Astrocyte (in vitro differentiated cells and primary cell): ENCODE data around the gene CCDC141. TPM values are rescaled to one million over a fixed set of nuclear protein-coding genes. Genes with fewer than 3 reads are reported as not detected.

Experiments used
- DNase-seq: peaks from one replicate; pipeline ENCODE4 v3.0.0-alpha.2; 2010; ENCODE audit warnings: low read depth
- FAIRE-seq: peaks from 2 replicates; lab custom pipeline; 2011; peaks lifted over from hg19 to GRCh38; lab: Jason Lieb, UNC
- H2AFZ ChIP-seq: 2 replicates; pipeline ENCODE4 v1.6.0; 2012; ENCODE audit warnings: low read depth, low read length, inconsistent platforms
- H3K27ac ChIP-seq: 2 replicates; pipeline ENCODE4 v1.5.1; 2011; ENCODE audit warnings: low read depth, low read length, inconsistent platforms
- H3K27me3 ChIP-seq: 2 replicates; pipeline ENCODE4 v1.6.0; 2011; ENCODE audit warnings: low read length, inconsistent platforms; ENCODE audit not compliant: insufficient read depth
- H3K36me3 ChIP-seq: 2 replicates; pipeline ENCODE4 v1.5.1; 2011; ENCODE audit warnings: low read length, inconsistent platforms; ENCODE audit not compliant: insufficient read depth
- H3K4me1 ChIP-seq: 2 replicates; pipeline ENCODE4 v1.5.1; 2011; ENCODE audit warnings: low read length, inconsistent platforms; ENCODE audit not compliant: insufficient read depth
- H3K4me2 ChIP-seq: 2 replicates; pipeline ENCODE4 v1.6.0; 2012; ENCODE audit warnings: low read length, inconsistent platforms
- H3K4me3 ChIP-seq: 2 replicates; pipeline ENCODE4 v1.5.1; 2011; ENCODE audit warnings: low read depth, mild to moderate bottlenecking, low read length, inconsistent platforms; ENCODE audit not compliant: insufficient read depth
- H3K79me2 ChIP-seq: 2 replicates; pipeline ENCODE4 v1.6.0; 2012; ENCODE audit warnings: mild to moderate bottlenecking, low read length, inconsistent platforms; ENCODE audit not compliant: insufficient read depth
- H3K9ac ChIP-seq: 2 replicates; pipeline ENCODE4 v1.6.0; 2012; ENCODE audit warnings: mild to moderate bottlenecking, low read length, inconsistent platforms
- H3K9me3 ChIP-seq: 2 replicates; pipeline ENCODE4 v1.5.1; 2012; ENCODE audit warnings: low read depth, mild to moderate bottlenecking, low read length, inconsistent platforms; ENCODE audit not compliant: insufficient read depth
- H4K20me1 ChIP-seq: 2 replicates; pipeline ENCODE4 v1.6.0; 2012; ENCODE audit warnings: low read length, inconsistent platforms; ENCODE audit not compliant: insufficient read depth
- H3K27ac Mint-ChIP-seq: one replicate; pipeline ENCODE4 v1.8.0; 2021; ENCODE audit warnings: mild to moderate bottlenecking, mixed read lengths; ENCODE audit not compliant: unreplicated experiment
- H3K27me3 Mint-ChIP-seq: one replicate; pipeline ENCODE4 v1.8.0; 2021; ENCODE audit warnings: low read depth, mixed read lengths; ENCODE audit not compliant: unreplicated experiment
- H3K36me3 Mint-ChIP-seq: one replicate; pipeline ENCODE4 v1.8.0; 2021; ENCODE audit warnings: low read depth, mixed read lengths; ENCODE audit not compliant: unreplicated experiment
- H3K4me1 Mint-ChIP-seq: one replicate; pipeline ENCODE4 v1.8.0; 2021; ENCODE audit warnings: low read depth, mixed read lengths; ENCODE audit not compliant: unreplicated experiment
- H3K4me3 Mint-ChIP-seq: one replicate; pipeline ENCODE4 v1.8.0; 2021; ENCODE audit warnings: mild to moderate bottlenecking, moderate library complexity, mixed read lengths; ENCODE audit not compliant: unreplicated experiment
- H3K9me3 Mint-ChIP-seq: one replicate; pipeline ENCODE4 v1.8.0; 2021; ENCODE audit warnings: mild to moderate bottlenecking, mixed read lengths; ENCODE audit not compliant: unreplicated experiment
- EZH2 ChIP-seq: IDR thresholded peaks from 2 replicates; pipeline ENCODE4 v1.6.1; 2012; ENCODE audit warnings: mild to moderate bottlenecking, low read length, inconsistent platforms; ENCODE audit not compliant: insufficient read depth
- total RNA-seq: library from RNA; stranded (reverse); gene quantifications from 2 replicates; pipeline ENCODE4 v1.2.1, GENCODE V29; 2021
- TF ChIP-seq, protein P1 (sequence below): IDR thresholded peaks from 2 replicates; pipeline ENCODE4 v1.5.1; 2011; ENCODE audit warnings: low read depth, mild to moderate bottlenecking, inconsistent platforms, low read length, moderate library complexity; ENCODE audit not compliant: insufficient read depth

CCDC141 gene
- total RNA-seq, 1 donor from 2014 or later: 0.18 TPM

DNA sequence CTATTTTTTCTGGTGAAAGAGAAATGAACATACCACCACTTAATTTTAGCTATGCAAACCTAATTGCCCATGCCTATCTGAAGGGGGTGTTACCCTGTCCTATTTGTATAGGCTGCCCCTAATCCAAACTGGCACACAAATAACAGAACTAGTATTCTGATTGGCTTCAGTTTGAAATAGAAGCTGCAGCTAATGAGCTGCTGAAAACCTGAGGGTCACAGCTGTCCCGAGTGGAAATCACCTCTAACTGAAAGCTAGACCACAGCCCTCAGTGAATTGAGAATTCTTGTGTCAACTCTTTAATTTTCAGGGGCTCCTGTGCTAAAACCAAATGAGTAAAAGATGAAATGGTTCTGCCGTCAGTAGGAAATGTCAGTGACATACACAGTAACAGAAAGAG is 28.7 kb downstream of the CCDC141 start:
- Histone ChIP-seq H3K9ac (no peak overlapping the region), H3K79me2 (no peaks in the 10 kb centered on the region), H3K4me1 (no peaks in the 10 kb centered on the region), H3K27ac (no peak overlapping the region), H4K20me1 (no peaks in the 10 kb centered on the region), H3K4me3 (no peak overlapping the region), H3K27me3 (no peaks in the 10 kb centered on the region), H3K9me3 (no peaks in the 10 kb centered on the region), H3K4me2 (no peak overlapping the region), H3K36me3 (no peaks in the 10 kb centered on the region), H2AFZ (no peak overlapping the region)
- TF ChIP-seq, protein P1, sequence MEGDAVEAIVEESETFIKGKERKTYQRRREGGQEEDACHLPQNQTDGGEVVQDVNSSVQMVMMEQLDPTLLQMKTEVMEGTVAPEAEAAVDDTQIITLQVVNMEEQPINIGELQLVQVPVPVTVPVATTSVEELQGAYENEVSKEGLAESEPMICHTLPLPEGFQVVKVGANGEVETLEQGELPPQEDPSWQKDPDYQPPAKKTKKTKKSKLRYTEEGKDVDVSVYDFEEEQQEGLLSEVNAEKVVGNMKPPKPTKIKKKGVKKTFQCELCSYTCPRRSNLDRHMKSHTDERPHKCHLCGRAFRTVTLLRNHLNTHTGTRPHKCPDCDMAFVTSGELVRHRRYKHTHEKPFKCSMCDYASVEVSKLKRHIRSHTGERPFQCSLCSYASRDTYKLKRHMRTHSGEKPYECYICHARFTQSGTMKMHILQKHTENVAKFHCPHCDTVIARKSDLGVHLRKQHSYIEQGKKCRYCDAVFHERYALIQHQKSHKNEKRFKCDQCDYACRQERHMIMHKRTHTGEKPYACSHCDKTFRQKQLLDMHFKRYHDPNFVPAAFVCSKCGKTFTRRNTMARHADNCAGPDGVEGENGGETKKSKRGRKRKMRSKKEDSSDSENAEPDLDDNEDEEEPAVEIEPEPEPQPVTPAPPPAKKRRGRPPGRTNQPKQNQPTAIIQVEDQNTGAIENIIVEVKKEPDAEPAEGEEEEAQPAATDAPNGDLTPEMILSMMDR: no peak
- TF ChIP-seq EZH2: no peak
- Mint-ChIP-seq H3K9me3 (peaks cover 3% of the 10 kb centered on the region), H3K27ac (no peak overlapping the region), H3K36me3 (no peaks in the 10 kb centered on the region), H3K27me3 (no peaks in the 10 kb centered on the region), H3K4me3 (no peak overlapping the region), H3K4me1 (no peaks in the 10 kb centered on the region)
- DNase-seq: no peak
- FAIRE-seq: no peak

DNA sequence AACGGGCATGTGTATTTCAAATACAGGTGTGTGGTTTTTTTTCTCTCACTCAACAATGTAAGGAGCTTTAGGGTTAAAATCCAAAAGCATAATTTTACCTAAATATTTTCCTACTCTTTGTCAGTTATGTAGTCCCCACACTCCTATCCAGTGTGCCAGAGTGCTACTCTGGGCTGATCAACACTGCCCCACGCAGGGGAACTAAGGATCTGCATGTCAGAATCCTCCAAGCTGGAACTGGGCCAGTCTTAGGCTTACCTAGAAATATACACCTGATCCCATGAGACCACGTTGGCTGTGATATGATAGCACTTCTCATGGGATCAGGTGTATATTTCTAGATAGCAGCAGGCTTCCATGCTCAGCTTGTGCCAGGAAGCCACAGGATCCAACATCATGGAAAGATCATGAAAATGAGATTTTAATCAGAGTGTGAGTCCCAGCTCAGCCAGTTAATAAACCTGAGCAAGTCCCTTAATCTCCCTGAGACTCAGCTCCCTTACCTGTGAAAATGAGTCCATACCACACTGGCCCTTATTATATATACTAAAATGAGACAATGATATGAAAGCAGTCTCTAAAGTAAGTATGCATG is 29.7 kb downstream of the CCDC141 start:
- no peaks in the 10 kb centered on the region for H3K9me3 Mint-ChIP-seq
- H3K27ac Mint-ChIP-seq: no peak overlapping the region

DNA sequence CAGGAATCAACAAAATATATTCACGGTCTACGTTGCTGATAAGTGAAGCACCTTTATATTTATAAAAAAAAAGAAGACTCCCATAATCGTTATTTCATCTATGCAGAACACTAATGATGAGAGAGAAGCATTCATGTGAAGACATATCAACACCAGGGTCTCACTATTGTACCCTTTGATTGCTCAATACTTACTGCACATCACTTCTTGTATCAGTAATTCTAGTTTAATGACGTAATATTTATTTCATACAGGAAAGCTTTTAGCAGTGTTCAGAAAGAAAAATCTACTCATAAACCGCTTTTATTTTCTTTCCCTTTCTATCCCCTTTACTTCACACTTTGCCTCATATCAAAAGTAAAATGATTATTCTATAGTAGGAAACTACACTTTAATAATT is 30.7 kb downstream of the CCDC141 start:
- Mint-ChIP-seq H3K27me3 (no peaks in the 10 kb centered on the region), H3K27ac (no peak overlapping the region), H3K36me3 (no peaks in the 10 kb centered on the region), H3K4me3 (no peak overlapping the region), H3K9me3 (no peaks in the 10 kb centered on the region), H3K4me1 (no peaks in the 10 kb centered on the region)
- Histone ChIP-seq H3K36me3 (no peaks in the 10 kb centered on the region), H3K27ac (no peak overlapping the region), H2AFZ (no peak overlapping the region), H4K20me1 (no peaks in the 10 kb centered on the region), H3K27me3 (no peaks in the 10 kb centered on the region), H3K4me3 (no peak overlapping the region), H3K4me2 (no peak overlapping the region), H3K9ac (no peak overlapping the region), H3K4me1 (no peaks in the 10 kb centered on the region), H3K79me2 (no peaks in the 10 kb centered on the region), H3K9me3 (no peaks in the 10 kb centered on the region)
- TF ChIP-seq, protein P1: no peak
- TF ChIP-seq EZH2: no peak
- no peak for DNase-seq
- no peak for FAIRE-seq

More for the DNA sequence above, 29.7 kb downstream of the CCDC141 start:
- no peaks in the 10 kb centered on the region for H3K4me1 Mint-ChIP-seq
- FAIRE-seq: no peak
- H3K27me3 Mint-ChIP-seq: no peaks in the 10 kb centered on the region
- no peak overlapping the region for H3K4me3 ChIP-seq
- H3K36me3 Mint-ChIP-seq: no peaks in the 10 kb centered on the region
- TF ChIP-seq, protein P1: peak; percentile 34
- no peak for TF ChIP-seq EZH2
- H3K36me3 ChIP-seq: no peaks in the 10 kb centered on the region
- no peak overlapping the region for H3K27ac ChIP-seq
- no peaks in the 10 kb centered on the region for H3K79me2 ChIP-seq
- H3K27me3 ChIP-seq: no peaks in the 10 kb centered on the region
- no peak overlapping the region for H2AFZ ChIP-seq
- H3K4me1 ChIP-seq: no peaks in the 10 kb centered on the region
- no peak overlapping the region for H3K4me3 Mint-ChIP-seq
- no peak for DNase-seq
- H3K4me2 ChIP-seq: no peak overlapping the region
- no peaks in the 10 kb centered on the region for H4K20me1 ChIP-seq
- no peaks in the 10 kb centered on the region for H3K9me3 ChIP-seq
- no peak overlapping the region for H3K9ac ChIP-seq
